Measurements from ENCODE around the gene ADORA1.

Gene ADORA1

DNA sequence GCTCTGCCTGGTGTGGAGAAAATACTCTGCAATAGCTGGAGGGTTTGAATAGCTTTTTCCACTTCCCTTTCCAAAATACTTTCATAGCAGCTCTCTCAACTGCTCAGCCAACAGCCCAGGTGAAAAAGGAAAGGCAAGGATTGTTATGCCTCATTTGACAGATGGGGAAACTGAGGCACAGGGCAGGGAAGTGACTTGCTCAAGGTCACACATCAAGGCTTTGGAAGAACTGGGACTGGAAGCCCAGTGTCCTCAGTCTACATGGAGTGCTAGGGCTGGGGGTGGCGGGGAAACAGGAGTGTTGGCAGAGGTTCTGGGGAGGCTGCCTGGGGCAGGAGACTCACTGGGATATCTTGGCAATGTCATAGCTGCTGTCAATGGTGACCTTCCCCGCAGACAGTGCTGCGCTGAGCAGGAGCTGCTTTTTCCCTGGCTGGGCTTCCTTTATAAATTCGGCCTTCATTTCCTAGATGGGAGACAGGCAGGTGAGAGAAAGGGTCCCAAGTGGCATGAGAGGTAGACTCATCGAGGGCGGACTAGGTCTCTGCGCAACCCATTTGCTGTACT is 54.9 kb downstream of the ADORA1 start:
- TF ChIP-seq EP300 (IDR thresholded peaks at IDR 0.05; ENCODE audit: borderline replicate concordance), result no peak
- no peak for TF ChIP-seq TCF12 (IDR thresholded peaks at IDR 0.05; ENCODE audit: low read depth)
- TF ChIP-seq TEAD4 (IDR thresholded peaks at IDR 0.05), result no peak
- no peak for TF ChIP-seq CREB1 (IDR thresholded peaks at IDR 0.05; ENCODE audit: low read depth)
- TF ChIP-seq TAF1 (IDR thresholded peaks at IDR 0.05; ENCODE audit: low read depth), result no peak
- TF ChIP-seq YY1 (IDR thresholded peaks at IDR 0.05; ENCODE audit: low read depth), result no peak
- no peak for TF ChIP-seq EGR1 (IDR thresholded peaks at IDR 0.05)
- no peak for TF ChIP-seq ZBTB7A (IDR thresholded peaks at IDR 0.05; ENCODE audit: low read depth)
- TF ChIP-seq, protein P1, sequence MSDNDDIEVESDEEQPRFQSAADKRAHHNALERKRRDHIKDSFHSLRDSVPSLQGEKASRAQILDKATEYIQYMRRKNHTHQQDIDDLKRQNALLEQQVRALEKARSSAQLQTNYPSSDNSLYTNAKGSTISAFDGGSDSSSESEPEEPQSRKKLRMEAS (IDR thresholded peaks at IDR 0.05), result no peak
- no peak for TF ChIP-seq RAD21 (IDR thresholded peaks at IDR 0.05; ENCODE audit: low read depth)
- TF ChIP-seq FOXM1 (IDR thresholded peaks at IDR 0.05; ENCODE audit: borderline replicate concordance, low read depth), result no peak
- no peak for TF ChIP-seq NFIC (IDR thresholded peaks at IDR 0.05)
- TF ChIP-seq, protein P2, sequence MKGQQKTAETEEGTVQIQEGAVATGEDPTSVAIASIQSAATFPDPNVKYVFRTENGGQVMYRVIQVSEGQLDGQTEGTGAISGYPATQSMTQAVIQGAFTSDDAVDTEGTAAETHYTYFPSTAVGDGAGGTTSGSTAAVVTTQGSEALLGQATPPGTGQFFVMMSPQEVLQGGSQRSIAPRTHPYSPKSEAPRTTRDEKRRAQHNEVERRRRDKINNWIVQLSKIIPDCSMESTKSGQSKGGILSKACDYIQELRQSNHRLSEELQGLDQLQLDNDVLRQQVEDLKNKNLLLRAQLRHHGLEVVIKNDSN (IDR thresholded peaks at IDR 0.05), result no peak
- no peak for TF ChIP-seq CEBPB (IDR thresholded peaks at IDR 0.05)
- TF ChIP-seq, protein P3, sequence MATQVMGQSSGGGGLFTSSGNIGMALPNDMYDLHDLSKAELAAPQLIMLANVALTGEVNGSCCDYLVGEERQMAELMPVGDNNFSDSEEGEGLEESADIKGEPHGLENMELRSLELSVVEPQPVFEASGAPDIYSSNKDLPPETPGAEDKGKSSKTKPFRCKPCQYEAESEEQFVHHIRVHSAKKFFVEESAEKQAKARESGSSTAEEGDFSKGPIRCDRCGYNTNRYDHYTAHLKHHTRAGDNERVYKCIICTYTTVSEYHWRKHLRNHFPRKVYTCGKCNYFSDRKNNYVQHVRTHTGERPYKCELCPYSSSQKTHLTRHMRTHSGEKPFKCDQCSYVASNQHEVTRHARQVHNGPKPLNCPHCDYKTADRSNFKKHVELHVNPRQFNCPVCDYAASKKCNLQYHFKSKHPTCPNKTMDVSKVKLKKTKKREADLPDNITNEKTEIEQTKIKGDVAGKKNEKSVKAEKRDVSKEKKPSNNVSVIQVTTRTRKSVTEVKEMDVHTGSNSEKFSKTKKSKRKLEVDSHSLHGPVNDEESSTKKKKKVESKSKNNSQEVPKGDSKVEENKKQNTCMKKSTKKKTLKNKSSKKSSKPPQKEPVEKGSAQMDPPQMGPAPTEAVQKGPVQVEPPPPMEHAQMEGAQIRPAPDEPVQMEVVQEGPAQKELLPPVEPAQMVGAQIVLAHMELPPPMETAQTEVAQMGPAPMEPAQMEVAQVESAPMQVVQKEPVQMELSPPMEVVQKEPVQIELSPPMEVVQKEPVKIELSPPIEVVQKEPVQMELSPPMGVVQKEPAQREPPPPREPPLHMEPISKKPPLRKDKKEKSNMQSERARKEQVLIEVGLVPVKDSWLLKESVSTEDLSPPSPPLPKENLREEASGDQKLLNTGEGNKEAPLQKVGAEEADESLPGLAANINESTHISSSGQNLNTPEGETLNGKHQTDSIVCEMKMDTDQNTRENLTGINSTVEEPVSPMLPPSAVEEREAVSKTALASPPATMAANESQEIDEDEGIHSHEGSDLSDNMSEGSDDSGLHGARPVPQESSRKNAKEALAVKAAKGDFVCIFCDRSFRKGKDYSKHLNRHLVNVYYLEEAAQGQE (IDR thresholded peaks at IDR 0.05; ENCODE audit: low read depth), result no peak

DNA sequence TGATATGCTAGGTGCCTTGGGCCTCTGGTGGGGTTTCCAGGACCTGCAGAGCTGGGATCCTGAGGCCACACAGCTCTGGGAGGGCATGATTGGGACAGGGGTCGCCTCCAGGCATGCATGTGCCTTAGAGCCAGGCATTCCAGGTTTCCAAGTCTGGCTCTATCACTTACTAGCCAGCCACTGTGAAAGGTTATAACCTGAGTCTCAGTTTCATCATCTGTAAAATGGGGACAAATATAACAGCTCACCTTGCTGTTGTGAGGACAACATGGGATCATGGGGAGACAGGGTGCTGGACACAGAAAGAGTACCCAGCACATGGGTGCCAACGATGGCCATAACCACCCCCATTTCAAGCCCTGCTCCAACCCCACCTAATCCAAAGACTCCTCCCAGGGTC is 56.3 kb downstream of the ADORA1 start:
- no peak for TF ChIP-seq FOXM1 (IDR thresholded peaks at IDR 0.05; ENCODE audit: borderline replicate concordance, low read depth)
- no peak for TF ChIP-seq ZBTB7A (IDR thresholded peaks at IDR 0.05; ENCODE audit: low read depth)
- TF ChIP-seq YY1 (IDR thresholded peaks at IDR 0.05; ENCODE audit: low read depth), result no peak
- TF ChIP-seq RAD21 (IDR thresholded peaks at IDR 0.05; ENCODE audit: low read depth), result no peak
- TF ChIP-seq CEBPB (IDR thresholded peaks at IDR 0.05), result no peak
- TF ChIP-seq, protein P1 (IDR thresholded peaks at IDR 0.05), result no peak
- no peak for TF ChIP-seq NFIC (IDR thresholded peaks at IDR 0.05)
- no peak for TF ChIP-seq TAF1 (IDR thresholded peaks at IDR 0.05; ENCODE audit: low read depth)
- TF ChIP-seq TCF12 (IDR thresholded peaks at IDR 0.05; ENCODE audit: low read depth), result no peak
- TF ChIP-seq CREB1 (IDR thresholded peaks at IDR 0.05; ENCODE audit: low read depth), result no peak
- TF ChIP-seq EP300 (IDR thresholded peaks at IDR 0.05; ENCODE audit: borderline replicate concordance), result no peak
- no peak for TF ChIP-seq EGR1 (IDR thresholded peaks at IDR 0.05)
- no peak for TF ChIP-seq TEAD4 (IDR thresholded peaks at IDR 0.05)
- TF ChIP-seq, protein P3 (IDR thresholded peaks at IDR 0.05; ENCODE audit: low read depth), result no peak
- TF ChIP-seq, protein P2 (IDR thresholded peaks at IDR 0.05), result no peak

DNA sequence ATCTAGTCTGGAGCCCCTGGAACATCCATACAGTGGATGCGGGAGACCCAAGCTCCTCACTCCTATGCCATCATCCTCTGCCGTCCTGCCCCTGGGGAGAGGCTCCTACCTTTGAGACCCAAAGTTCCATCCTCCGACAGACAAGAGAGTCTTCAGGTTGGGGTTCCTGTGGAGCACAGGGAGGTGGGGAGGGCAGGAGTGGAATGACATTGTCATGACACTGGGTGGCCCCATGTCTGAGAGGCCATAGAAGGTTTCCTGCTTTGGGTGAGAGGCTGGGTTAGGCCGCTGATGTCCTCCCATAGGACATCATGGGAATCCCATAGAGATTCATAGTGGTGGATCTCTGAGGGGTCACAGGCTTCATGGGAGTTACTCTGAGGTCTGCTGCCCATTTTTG is 56.9 kb downstream of the ADORA1 start:
- TF ChIP-seq EP300 (IDR thresholded peaks at IDR 0.05; ENCODE audit: borderline replicate concordance), result no peak
- no peak for TF ChIP-seq CREB1 (IDR thresholded peaks at IDR 0.05; ENCODE audit: low read depth)
- TF ChIP-seq, protein P3 (IDR thresholded peaks at IDR 0.05; ENCODE audit: low read depth), result no peak
- TF ChIP-seq CEBPB (IDR thresholded peaks at IDR 0.05), result no peak
- TF ChIP-seq ZBTB7A (IDR thresholded peaks at IDR 0.05; ENCODE audit: low read depth), result no peak
- no peak for TF ChIP-seq EGR1 (IDR thresholded peaks at IDR 0.05)
- TF ChIP-seq FOXM1 (IDR thresholded peaks at IDR 0.05; ENCODE audit: borderline replicate concordance, low read depth), result no peak
- no peak for TF ChIP-seq TAF1 (IDR thresholded peaks at IDR 0.05; ENCODE audit: low read depth)
- TF ChIP-seq TCF12 (IDR thresholded peaks at IDR 0.05; ENCODE audit: low read depth), result no peak
- TF ChIP-seq RAD21 (IDR thresholded peaks at IDR 0.05; ENCODE audit: low read depth), result no peak
- TF ChIP-seq TEAD4 (IDR thresholded peaks at IDR 0.05), result no peak
- TF ChIP-seq, protein P2 (IDR thresholded peaks at IDR 0.05), result no peak
- no peak for TF ChIP-seq NFIC (IDR thresholded peaks at IDR 0.05)
- no peak for TF ChIP-seq YY1 (IDR thresholded peaks at IDR 0.05; ENCODE audit: low read depth)
- TF ChIP-seq, protein P1 (IDR thresholded peaks at IDR 0.05), result no peak

Measured in Ishikawa (cell line).